GM18907 (cell line): ENCODE data around the gene RARS1.

Experiments used
- ATAC-seq: cut with Tn5 transposase; IDR thresholded peaks from one replicate; pipeline ENCODE4 v1.9.1; 2021; ENCODE audit warnings: mild to moderate bottlenecking, moderate library complexity; ENCODE audit not compliant: unreplicated experiment

Gene RARS1

DNA sequence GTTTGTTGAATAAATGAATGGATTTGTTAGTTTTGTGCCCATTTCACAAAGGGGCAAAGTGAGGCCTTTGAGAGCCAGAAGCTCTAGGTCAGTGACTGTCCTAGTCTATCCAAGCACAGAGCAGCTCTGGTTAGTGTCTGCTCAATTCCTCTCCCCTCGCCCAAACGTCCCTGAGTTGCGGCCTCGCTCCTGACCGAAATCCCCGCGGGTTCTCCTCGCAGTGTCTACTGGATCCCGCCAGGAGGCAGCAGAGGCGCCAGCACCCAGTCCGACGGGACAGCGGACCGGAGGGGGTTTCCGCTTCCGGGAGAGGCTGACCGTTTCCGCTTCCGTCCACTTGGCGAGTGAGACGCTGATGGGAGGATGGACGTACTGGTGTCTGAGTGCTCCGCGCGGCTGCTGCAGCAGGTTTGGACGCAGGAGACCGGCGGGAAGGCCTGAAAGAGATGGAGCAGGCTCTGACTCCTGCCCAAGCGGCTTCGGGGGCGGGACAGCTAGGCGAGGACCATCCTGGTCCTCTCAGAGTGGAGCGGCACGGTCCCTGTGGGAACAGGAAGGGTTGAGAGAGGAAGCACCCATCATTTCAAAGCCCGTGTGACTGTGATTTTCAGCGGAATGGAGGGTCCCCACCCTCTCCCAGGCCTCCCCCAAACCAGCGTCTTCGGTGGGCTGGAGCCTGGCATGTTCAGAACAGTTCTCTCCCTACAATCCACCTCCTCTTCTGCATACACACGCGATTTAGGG, at the start of gene RARS1:
TSS of gene RARS1 (plus strand) at position 336 of the 744 bp plus-strand sequence. CDS start at position 364, 28 bp downstream.
- ATAC-seq, result peak; percentile 88

- ATAC-seq, result no peak
Observed at GRCh38 chr5:168438349-168438748, 47.9 kb upstream of the RARS1 start.

DNA sequence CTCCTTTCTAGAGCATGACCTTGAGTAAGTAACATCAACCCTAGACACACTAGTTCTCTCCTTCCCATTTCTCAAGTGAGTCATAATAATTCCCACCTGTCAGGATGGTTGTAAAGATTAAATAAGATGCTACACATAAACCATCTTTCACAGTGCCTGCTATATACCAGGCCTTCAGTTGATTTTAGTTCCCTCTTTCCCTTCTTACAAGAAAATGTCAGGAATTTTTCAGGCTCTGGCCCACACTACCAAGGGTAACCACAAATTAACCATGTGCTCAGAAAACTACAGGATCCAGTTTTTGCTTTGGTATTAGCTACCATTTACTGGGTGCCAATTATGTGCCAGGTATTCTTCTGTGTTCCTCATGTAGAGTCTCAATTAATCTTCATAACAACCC, 42.7 kb upstream of the RARS1 start:
- no peak for ATAC-seq

DNA sequence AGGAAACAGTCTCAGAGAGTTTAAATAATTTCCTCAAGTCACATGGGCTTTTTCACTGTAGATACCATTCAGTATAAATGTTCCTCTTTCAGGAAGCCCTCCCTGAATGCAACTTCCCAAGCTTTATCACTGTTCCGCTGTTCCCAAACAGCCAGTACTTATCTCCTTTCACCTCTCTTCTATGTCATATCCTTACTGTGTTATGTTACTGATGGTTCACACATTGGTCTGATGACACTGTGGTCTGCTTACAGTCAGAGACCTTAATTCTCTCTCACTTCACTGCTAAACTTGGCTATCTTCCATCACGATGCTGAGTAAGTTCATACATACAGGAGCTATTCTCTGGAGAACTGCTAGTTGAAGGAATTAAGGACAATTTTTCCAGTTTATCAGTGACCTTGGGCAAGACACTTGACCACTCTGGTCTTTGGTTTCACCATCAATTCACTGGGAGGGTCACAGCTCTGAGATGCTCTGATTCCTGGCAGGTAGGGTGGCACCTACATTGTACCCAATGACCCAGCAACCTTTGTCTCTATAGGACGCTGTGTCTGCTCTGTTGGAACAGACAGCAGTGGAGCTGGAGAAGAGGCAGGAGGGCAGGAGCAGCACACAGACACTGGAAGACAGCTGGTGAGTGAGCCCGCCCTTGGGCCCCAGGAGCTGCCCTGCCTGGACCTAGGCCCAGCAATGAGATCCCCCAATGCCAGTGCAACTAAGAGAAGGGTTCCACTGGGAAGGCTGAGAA, 42.1 kb upstream of the RARS1 start:
- no peak for ATAC-seq

DNA sequence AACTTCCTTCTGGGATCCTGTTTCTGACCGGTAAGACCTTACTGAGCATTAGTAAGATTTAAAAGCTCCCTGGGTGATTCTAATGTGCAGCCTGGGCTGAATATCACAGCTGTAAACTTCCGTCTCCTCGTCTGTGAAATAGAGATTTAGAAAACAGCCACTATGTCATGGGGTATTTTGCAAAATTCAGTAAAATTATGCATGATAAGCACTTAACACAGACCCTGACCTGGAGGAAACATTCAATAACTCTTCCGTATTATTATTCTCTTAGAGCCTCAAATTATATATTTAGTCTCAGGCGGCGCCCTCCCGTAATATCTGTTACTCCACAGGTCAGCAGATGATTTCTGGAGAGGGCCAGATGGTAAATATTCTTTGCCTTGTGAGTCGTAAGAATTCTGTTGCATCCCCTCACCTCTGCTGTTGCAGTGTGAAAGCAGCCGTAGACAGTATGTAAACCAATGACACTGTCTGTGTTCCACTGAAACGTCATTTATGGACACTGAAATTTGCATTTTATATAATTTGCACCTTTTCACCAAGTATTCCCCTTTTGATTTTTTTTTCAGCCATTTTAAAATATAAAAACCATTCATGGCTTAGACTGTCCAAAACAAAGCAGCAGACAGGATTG, 39.2 kb upstream of the RARS1 start:
- ATAC-seq, result no peak

DNA sequence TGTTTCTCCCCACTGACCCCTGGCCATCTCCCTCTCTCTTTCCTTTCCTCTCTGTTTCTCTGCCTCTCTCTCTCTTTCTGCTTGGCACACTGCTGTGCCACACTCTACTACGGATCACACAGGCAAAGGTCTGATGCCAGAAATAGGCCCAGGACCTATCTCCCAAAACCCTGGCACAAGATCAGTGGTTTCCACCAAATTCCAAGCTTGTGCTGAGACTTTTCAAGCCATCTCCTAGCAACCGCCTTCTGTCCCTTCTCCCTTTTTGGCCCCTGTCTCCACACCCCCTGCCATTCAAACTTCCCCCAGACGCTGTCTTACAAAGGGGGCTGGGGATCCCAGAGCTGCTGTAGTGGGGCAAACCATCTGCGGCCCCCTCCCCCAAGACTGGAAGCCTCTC, 38.5 kb upstream of the RARS1 start:
- no peak for ATAC-seq

DNA sequence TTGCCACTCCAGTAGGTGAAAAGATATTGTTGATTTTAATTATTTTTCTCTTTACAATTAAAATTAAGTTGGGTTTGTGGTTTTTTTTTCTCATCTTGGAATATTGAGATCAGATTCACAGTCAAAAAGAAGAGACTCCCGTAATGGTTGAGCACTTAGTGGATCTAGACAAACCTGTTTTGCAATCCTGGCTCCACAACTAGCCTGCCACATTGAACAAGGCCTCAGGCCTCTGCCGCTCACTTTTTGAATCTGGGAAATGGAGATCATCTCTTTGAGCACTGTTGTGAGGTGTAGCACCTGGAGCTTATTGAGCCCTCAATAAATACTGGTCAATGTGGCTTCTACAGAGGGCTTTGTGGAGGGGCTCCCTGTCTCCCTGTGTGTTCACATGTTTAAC, 37.1 kb upstream of the RARS1 start:
- no peak for ATAC-seq

DNA sequence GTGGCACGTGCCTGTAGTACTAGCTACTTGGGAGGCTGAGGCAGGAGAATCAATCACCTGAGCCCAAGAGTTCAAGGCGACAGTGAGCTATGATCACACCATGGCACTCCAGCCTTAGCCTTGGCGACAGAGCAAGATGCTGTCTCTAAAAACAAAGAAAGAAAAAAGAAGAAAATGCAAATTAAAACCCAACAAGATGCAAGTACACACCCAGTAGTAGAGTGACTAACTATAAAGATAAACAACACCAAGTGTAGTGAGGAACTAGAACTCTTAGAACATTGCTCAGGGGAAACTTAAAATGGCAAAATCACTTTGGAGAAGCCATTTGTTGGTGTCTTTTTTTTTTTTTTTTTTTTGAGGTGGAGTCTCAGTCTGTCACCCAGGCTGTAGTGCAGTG, 34.7 kb upstream of the RARS1 start:
- no peak for ATAC-seq

DNA sequence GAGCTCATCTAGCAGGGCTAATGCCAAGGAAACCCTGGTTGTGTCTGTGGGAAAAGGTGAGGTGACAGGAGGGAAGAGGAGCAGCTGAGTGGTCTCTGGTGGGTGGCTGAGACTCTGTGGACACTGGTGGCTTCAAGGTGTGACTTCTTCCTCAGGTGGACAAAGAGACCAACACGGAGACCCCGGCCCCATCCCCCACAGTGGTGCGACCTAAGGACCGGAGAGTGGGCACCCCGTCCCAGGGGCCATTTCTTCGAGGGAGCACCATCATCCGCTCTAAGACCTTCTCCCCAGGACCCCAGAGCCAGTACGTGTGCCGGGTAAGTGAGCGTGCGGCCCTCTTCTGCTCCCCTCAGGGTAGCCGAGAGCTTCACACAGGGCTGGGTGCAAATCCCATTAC, 31.1 kb upstream of the RARS1 start:
- no peak for ATAC-seq

DNA sequence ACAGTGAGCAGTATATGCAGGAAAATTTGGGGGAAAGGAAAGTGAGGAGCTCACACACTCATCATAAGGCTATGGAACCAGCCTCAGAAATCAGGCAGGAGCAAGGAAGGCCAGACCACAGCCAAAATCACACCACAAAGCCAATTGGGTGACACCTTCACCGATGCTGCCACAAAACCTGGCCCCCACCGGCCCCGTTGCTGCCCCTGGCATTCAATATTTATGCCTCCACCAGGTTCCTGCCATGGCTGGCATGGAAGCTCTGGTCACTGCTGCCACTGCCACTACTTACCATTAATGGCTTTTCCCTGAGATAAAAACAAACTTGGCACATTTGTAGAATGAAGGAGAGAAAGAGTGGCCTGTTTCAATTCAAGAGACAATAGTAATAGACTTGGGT, 28.7 kb upstream of the RARS1 start:
- no peak for ATAC-seq

GRCh38 chr5:168460606-168461005, 25.7 kb upstream of the RARS1 start:
- ATAC-seq, result no peak

DNA sequence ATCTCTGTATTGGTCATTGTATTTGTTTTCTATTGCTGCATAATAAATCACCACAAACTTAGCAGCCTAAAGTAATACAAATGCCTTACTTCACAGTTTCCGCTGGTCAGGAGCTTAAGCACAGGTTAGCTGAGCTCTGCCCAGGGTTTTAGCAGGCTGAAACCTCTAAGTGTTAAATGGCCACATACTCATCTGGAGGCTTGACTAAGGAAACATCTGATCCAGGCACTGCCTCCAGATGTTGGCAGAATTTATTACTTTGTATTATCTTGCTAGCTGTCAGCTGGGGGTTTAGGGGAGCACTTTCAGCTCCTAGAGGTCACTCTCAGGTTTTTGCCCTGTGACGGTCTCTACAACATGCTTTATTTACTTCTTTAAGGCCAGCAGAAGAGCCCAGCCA, 23.2 kb upstream of the RARS1 start:
- no peak for ATAC-seq

GRCh38 chr5:168464214-168464613, 22.1 kb upstream of the RARS1 start:
- ATAC-seq, result peak; percentile 79

GRCh38 chr5:168464641-168465040, 21.6 kb upstream of the RARS1 start:
- no peak for ATAC-seq

GRCh38 chr5:168467755-168468330, 18.4 kb upstream of the RARS1 start:
- ATAC-seq, result no peak

DNA sequence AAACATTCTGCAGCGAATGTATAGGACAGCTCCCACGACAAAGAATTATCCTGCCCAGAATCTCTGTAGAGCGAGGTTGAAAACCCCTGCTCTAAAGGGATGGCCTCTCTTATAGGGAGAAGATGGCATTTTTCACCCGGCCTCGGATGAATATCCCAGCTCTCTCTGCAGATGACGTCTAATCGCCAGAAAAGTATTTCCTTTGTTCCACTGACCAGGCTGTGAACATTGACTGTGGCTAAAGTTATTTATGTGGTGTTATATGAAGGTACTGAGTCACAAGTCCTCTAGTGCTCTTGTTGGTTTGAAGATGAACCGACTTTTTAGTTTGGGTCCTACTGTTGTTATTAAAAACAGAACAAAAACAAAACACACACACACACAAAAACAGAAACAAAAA, 17.4 kb upstream of the RARS1 start:
- no peak for ATAC-seq

GRCh38 chr5:168469816-168470215, 16.5 kb upstream of the RARS1 start:
- ATAC-seq, result no peak

GRCh38 chr5:168471785-168472184, 14.5 kb upstream of the RARS1 start:
- no peak for ATAC-seq

- ATAC-seq, result no peak
Observed at GRCh38 chr5:168472329-168472728, 13.9 kb upstream of the RARS1 start.

DNA sequence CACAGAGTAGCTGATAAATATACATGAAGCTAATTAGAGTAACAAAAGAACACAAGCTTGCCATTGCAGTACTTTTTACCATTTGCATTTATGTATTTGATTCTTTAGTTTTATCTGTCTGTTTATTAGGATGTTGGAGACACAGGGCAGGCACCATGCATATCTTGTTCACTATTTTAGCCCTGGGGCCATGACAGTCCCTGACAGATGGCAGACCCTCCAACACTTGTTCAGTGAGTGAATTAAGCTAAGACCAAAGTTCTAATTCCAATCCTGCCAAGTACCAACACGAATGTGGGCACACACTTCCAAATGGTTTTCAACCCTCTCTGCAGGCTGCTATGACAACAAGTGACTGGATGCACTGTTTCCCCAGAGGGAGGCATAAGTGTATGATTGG, 12.0 kb upstream of the RARS1 start:
- no peak for ATAC-seq

GRCh38 chr5:168477060-168477459, 9.2 kb upstream of the RARS1 start:
- ATAC-seq, result no peak

DNA sequence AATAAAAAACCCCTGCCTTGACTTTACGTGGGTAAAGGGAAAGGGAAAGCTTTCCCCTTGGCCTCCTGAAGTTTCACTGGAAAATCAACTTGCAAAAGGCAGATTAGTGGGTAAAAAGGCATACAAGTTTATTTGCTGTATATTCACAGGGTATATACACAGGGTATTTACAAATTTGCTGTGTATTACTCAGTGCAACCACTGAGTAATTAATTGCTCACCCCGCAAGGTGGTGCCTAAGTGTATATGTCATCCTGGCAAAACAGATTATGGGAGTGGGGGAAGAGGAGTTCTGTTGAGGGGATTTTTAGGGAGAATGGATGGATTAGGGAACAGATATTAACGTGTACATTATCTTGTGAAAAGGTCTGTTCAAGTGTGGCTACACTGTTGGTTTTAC, 7.1 kb upstream of the RARS1 start:
- no peak for ATAC-seq
